GM12864 (cell line): ENCODE results near the gene PCNP.

Experiments used
- DNase-seq: peaks from one replicate; pipeline ENCODE4 v3.0.0-alpha.2; 2011; ENCODE audit warnings: low read depth
- H3K4me3 ChIP-seq: 2 replicates; pipeline ENCODE4 v1.5.1; 2011; ENCODE audit warnings: mild to moderate bottlenecking, low read depth, low read length, control low read depth
- TF ChIP-seq, protein P1 (sequence below): IDR thresholded peaks from 2 replicates; pipeline ENCODE4 v1.5.1; 2011; ENCODE audit warnings: low read depth, mild to moderate bottlenecking, moderate library complexity, low read length, control low read depth, inconsistent platforms; ENCODE audit errors: missing control alignments

Gene PCNP

DNA sequence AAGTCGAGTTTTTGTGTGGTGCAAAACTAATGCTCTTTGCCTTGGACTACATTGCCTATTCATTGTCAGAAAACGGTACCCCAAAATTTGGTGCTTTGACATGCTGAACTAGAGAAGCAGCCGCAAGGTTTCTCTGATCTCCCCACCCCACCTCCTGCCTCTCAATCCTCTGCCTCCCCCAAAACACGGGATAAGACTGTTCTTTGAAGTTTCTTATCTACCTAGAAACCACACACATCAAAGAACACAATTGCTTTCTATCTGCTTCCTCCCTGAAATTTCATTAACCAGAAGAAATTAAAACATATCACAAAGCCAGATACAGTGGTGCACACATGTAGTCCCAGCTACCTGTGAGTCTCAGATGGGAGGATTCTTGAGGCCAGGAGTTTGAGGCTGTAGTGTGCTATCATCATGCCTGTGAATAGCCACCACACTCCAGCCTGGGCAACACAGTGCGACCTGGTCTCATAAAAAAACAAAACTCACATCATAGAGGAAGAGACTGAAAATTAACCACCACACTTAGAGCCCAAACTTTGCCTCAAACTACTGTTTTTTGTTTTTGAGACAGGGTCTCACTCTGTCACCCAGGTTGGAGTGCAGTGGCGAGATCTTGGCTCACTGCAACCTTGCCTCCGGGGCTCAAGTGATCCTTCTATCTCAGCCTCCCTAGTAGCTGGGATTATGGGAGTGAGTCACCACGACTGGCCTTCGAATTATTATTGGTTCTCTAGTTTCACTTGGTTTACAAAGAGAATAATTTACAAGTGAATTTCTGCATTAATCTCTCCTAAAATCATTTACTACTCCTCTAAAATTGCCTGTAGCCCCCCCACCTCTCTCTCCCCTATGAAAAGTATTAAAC is 2.7 kb upstream of the PCNP start:
- no peak overlapping the region for H3K4me3 ChIP-seq
- no peak for DNase-seq
- TF ChIP-seq, protein P1, sequence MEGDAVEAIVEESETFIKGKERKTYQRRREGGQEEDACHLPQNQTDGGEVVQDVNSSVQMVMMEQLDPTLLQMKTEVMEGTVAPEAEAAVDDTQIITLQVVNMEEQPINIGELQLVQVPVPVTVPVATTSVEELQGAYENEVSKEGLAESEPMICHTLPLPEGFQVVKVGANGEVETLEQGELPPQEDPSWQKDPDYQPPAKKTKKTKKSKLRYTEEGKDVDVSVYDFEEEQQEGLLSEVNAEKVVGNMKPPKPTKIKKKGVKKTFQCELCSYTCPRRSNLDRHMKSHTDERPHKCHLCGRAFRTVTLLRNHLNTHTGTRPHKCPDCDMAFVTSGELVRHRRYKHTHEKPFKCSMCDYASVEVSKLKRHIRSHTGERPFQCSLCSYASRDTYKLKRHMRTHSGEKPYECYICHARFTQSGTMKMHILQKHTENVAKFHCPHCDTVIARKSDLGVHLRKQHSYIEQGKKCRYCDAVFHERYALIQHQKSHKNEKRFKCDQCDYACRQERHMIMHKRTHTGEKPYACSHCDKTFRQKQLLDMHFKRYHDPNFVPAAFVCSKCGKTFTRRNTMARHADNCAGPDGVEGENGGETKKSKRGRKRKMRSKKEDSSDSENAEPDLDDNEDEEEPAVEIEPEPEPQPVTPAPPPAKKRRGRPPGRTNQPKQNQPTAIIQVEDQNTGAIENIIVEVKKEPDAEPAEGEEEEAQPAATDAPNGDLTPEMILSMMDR, result no peak

DNA sequence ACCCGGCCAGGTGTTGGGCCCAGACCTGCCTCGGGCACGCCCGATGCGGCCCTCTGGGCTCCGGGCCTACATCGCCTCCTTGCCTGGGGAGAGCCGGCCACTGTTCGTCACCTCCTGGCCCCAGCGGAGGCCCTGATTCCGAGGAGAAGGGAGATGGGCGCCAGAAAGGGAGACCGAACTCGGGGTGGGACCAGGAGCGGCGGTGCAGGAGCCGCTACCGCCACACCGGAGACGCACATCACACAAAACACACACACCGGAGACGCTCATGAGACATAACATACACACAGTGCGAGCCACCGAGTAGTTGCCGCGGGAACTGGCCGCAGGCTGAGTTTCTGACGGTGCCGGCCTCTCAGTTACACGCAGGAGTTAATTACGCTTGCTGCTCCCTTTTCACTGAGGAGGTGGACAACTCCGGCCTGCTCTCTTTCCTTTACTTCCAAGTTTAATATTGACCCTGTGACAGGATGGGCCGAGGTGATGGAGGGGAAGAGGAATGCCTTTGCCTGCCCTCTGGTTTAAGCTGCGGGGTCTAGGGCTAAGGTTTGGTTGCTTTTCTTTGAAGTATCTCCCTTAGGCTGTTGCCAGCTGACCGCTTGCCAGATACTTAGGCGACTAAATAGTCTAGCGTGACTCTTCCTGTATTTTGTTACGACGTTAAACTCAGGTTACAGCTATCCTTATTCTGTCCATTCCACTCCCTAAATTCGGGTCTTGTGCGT is 570 bp downstream of the PCNP start:
- DNase-seq, result no peak
- TF ChIP-seq, protein P1, result no peak
- H3K4me3 ChIP-seq, result peak overlapping the region; percentile 65

DNA sequence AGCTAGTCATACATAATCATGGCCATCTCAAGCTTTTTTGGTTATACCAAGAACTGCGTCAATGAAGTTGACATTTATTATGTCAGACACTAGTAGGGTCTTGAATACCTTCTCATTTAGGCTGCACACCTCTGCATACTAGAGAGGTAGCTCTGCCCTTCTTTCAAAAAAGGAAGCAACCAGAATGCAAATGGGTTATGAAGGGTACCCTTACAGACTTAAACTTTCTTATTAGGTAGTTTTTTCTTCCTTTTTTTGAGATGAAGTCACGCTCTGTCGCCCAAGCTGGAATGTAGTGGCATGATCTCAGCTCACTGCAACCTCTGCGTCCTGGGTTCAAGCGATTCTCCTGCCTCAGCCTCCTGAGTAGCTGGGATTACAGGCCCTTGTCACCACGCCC is 3.3 kb downstream of the PCNP start:
- H3K4me3 ChIP-seq, result no peak overlapping the region; the same call in 1 of the 2 replicates
- no peak for DNase-seq
- TF ChIP-seq, protein P1, result no peak

DNA sequence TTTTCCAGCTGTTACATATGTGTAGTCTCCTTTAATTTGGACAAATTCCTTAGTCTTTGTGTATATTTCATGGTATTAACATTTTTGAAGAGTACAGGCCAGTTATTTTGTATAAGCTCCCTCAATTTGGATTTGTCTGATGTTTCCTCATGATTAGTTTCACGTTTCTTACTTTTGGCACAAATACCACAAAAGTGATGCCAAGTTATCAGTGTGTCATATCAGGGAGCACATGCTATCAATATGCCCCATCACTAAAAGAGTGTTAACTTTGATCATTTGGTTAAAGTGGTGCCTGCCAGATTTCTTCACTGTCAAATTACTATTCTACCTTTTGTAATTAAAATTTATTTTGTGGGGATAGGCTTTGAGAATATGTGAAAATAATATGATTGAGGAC is 14.6 kb downstream of the PCNP start:
- TF ChIP-seq, protein P1, result no peak
- H3K4me3 ChIP-seq, result no peak overlapping the region
- no peak for DNase-seq

DNA sequence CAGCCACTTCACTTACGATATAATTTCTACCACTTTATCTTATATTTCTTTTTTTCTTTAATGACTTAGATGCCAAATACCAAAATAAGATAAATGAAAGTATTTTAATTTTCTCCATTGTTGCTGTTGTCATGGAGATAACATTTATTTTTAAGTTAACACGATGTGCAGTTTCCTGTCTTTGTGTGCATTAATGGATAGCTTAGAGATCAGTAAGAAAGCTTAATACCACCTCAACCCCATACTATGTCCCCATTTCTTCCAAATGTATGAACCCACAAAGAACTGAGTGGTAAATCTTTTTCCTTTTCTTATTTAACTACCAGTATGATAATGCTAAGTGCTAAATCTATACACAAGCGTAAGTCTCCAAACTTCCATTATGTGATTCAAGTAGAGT is 17.1 kb downstream of the PCNP start:
- no peak for DNase-seq
- TF ChIP-seq, protein P1, result no peak
- no peak overlapping the region for H3K4me3 ChIP-seq

DNA sequence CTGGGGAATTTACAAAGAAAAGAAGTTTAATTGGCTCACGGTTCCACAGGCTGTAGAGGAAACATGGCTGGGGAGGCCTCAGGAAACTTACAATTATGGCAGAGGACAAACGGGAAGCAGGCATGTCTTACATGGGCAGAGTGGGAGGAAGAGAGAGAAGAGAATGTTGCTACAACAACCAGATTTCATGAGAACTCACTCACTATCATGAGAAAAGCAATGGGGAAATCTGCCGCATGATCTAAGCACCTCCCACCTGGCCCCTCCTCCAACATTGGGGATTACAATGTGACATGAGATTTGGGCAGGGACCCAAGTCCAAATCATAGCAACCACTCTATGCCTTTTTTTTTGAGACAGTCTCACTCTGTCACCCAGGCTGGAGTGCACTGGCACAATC is 28.8 kb downstream of the PCNP start:
- no peak overlapping the region for H3K4me3 ChIP-seq
- TF ChIP-seq, protein P1, result no peak
- no peak for DNase-seq
